Hematopoietic multipotent progenitor cell (in vitro differentiated cells): Measurements from ENCODE around the gene ANO3. TPM values are rescaled to one million over a fixed set of nuclear protein-coding genes. Genes with fewer than 3 reads are reported as not detected.
"Not testable (repeated sequence)": the region's sequence is repeated elsewhere in the genome, so short reads cannot be mapped to it uniquely, and the experiment has no call there.

Source experiments
- DNase-seq, 3 donors: peaks; one replicate each; pipeline ENCODE4 v3.0.0-alpha.2; 2011 to 2015; ENCODE audit warnings: low read depth in 2 of 3, low spot score in 2 of 3
- total RNA-seq: library from RNA; depleted of rRNA; stranded (reverse); fragments of >200 nt; gene quantifications from one replicate; pipeline ENCODE4 v1.2.3, GENCODE V29; 2012

Gene ANO3
- under 0.01 TPM for total RNA-seq

- peak in 2 of 3 donors; percentile 22 for DNase-seq
These were observed at the start of gene ANO3 for GRCh38 chr11:26331911-26332571. ANO3 (plus strand) TSS chr11:26332130; CDS start chr11:26332276, 146 bp downstream.

- DNase-seq = no peak
These were observed 48.0 kb upstream of the ANO3 start for GRCh38 chr11:26283852-26284408.

GRCh38 chr11:26285608-26286007 lies 46.3 kb upstream of the ANO3 start:
- no peak for DNase-seq

- DNase-seq = peak in 2 of 3 donors; percentile 13 to 23
These were observed 45.4 kb upstream of the ANO3 start for GRCh38 chr11:26286472-26287066.

- DNase-seq = no peak
These were observed 44.8 kb upstream of the ANO3 start for GRCh38 chr11:26287067-26287518.

- peak in 2 of 3 donors; percentile 40 to 63 for DNase-seq
These were observed 34.5 kb upstream of the ANO3 start for GRCh38 chr11:26297189-26297975.

GRCh38 chr11:26316372-26316771 lies 15.6 kb upstream of the ANO3 start:
- DNase-seq = not testable (repeated sequence)

- DNase-seq = no peak
These were observed 12.0 kb upstream of the ANO3 start for GRCh38 chr11:26319906-26320305.

- DNase-seq = no peak
These were observed 10.4 kb upstream of the ANO3 start for GRCh38 chr11:26321516-26321915.

- no peak for DNase-seq
These were observed 9.4 kb upstream of the ANO3 start for GRCh38 chr11:26322335-26323067.

GRCh38 chr11:26323837-26324236 lies 8.1 kb upstream of the ANO3 start:
- no peak for DNase-seq

GRCh38 chr11:26324270-26324669 lies 7.7 kb upstream of the ANO3 start:
- DNase-seq = no peak

- no peak for DNase-seq
These were observed 5.0 kb upstream of the ANO3 start for GRCh38 chr11:26326793-26327400.

- no peak for DNase-seq
These were observed 2.7 kb upstream of the ANO3 start for GRCh38 chr11:26329206-26329605.

GRCh38 chr11:26330262-26330661 lies 1.7 kb upstream of the ANO3 start:
- no peak for DNase-seq

- no peak for DNase-seq
These were observed 614 bp downstream of the ANO3 start for GRCh38 chr11:26332572-26332915.

- no peak for DNase-seq
These were observed 2.0 kb downstream of the ANO3 start for GRCh38 chr11:26333906-26334305.

GRCh38 chr11:26335903-26336302 lies 4.0 kb downstream of the ANO3 start:
- no peak for DNase-seq

GRCh38 chr11:26344647-26345046 lies 12.7 kb downstream of the ANO3 start:
- DNase-seq = no peak

- DNase-seq = no peak
These were observed 16.8 kb downstream of the ANO3 start for GRCh38 chr11:26348776-26349175.
